HEK293 (cell line): ENCODE data around the gene HSH2D.

ENCODE experiments used
- CTCF ChIA-PET: fragments of 350-600 bp; formaldehyde crosslinking; extraction: SDS; loops from one replicate; lab custom pipeline; 2021; ENCODE audit warnings: antibody characterized with exemption; lab: Yijun Ruan, JAX
- POLR2A ChIA-PET: fragments of 300-600 bp; formaldehyde crosslinking; extraction: SDS; loops from one replicate; lab custom pipeline; 2020; ENCODE audit warnings: antibody characterized with exemption, inconsistent platforms; lab: Yijun Ruan, JAX
- H3K27ac ChIP-seq: fragments of 200-500 bp; sonication (Bioruptor generic); 2 replicates; pipeline ENCODE4 v1.5.1; 2014; ENCODE audit warnings: low read depth, low read length, control low read depth, inconsistent platforms; ENCODE audit errors: extremely low read depth
- H3K36me3 ChIP-seq, 2 experiments: fragments of 200-500 bp in 1 of 2; sonication (Bioruptor generic) in 1 of 2; 1 replicate in 1 of 2; 2 replicates in 1 of 2; pipeline ENCODE4 v1.5.1; 2014 to 2017; ENCODE audit warnings: inconsistent platforms in 2 of 2, low read length in 2 of 2; ENCODE audit not compliant: control insufficient read depth in 2 of 2, insufficient read depth in 1 of 2
- H3K4me1 ChIP-seq: fragments of 200-500 bp; sonication (Bioruptor generic); 2 replicates; pipeline ENCODE4 v1.5.1; 2014; ENCODE audit warnings: mild to moderate bottlenecking, low read length, inconsistent platforms; ENCODE audit not compliant: control insufficient read depth, insufficient read depth
- H3K4me3 ChIP-seq: 2 replicates; pipeline ENCODE4 v1.5.1; 2011; ENCODE audit warnings: low read depth, mild to moderate bottlenecking, control low read depth, low read length, moderate library complexity
- H3K9me3 ChIP-seq: fragments of 200-500 bp; sonication (Bioruptor generic); 2 replicates; pipeline ENCODE4 v1.5.1; 2014; ENCODE audit warnings: low read depth, low read length, inconsistent platforms; ENCODE audit not compliant: control insufficient read depth, insufficient read depth
- EGR2 ChIP-seq: fragments of 450-650 bp; formaldehyde crosslinking; IDR thresholded peaks from 2 replicates; pipeline ENCODE4 v1.5.1; 2016; ENCODE audit warnings: low read depth, missing biosample characterization, missing genetic modification characterization
- HOXA7 ChIP-seq: sonication (generic); formaldehyde crosslinking; IDR thresholded peaks from 2 replicates; pipeline ENCODE4 v1.8.1; 2022; ENCODE audit warnings: missing genetic modification reagents, borderline replicate concordance
- INSM2 ChIP-seq: fragments of 450-650 bp; formaldehyde crosslinking; IDR thresholded peaks from 2 replicates; pipeline ENCODE4 v1.5.1; 2016; ENCODE audit warnings: missing biosample characterization, missing genetic modification characterization
- MEIS1 ChIP-seq: sonication (generic); formaldehyde crosslinking; IDR thresholded peaks from 2 replicates; pipeline ENCODE4 v1.8.1; 2022; ENCODE audit warnings: missing genetic modification reagents, mild to moderate bottlenecking, borderline replicate concordance
- OVOL3 ChIP-seq: fragments of 450-650 bp; formaldehyde crosslinking; IDR thresholded peaks from 2 replicates; pipeline ENCODE4 v1.5.1; 2016; ENCODE audit warnings: missing biosample characterization, missing genetic modification characterization
- SETDB1 ChIP-seq: IDR thresholded peaks from one replicate; pipeline ENCODE4 v1.6.1; 2017; ENCODE audit warnings: mild to moderate bottlenecking, low read length, moderate library complexity, mixed read lengths; ENCODE audit not compliant: insufficient read length
- TRIM28 ChIP-seq: IDR thresholded peaks from 2 replicates; pipeline ENCODE4 v1.6.1; 2011; ENCODE audit warnings: low read length, control low read depth, borderline replicate concordance
- ZBTB1 ChIP-seq: fragments of 450-650 bp; formaldehyde crosslinking; IDR thresholded peaks from 2 replicates; pipeline ENCODE4 v1.5.1; 2016; ENCODE audit warnings: missing biosample characterization, missing genetic modification characterization
- ZBTB7A ChIP-seq: fragments of 450-650 bp; formaldehyde crosslinking; IDR thresholded peaks from 2 replicates; pipeline ENCODE4 v1.5.1; 2016; ENCODE audit warnings: low read depth, missing biosample characterization, missing genetic modification characterization
- ZIC2 ChIP-seq: fragments of 450-650 bp; formaldehyde crosslinking; IDR thresholded peaks from 2 replicates; pipeline ENCODE4 v1.5.1; 2016; ENCODE audit warnings: missing biosample characterization, missing genetic modification characterization
- ZNF174 ChIP-seq: fragments of 450-650 bp; formaldehyde crosslinking; IDR thresholded peaks from 2 replicates; pipeline ENCODE4 v1.5.0; 2017; ENCODE audit warnings: missing biosample characterization, mild to moderate bottlenecking, missing genetic modification characterization
- ZNF19 ChIP-seq: fragments of 450-650 bp; formaldehyde crosslinking; IDR thresholded peaks from 2 replicates; pipeline ENCODE4; 2016; ENCODE audit warnings: missing biosample characterization, missing genetic modification characterization, low read depth
- ZNF223 ChIP-seq: fragments of 450-650 bp; formaldehyde crosslinking; IDR thresholded peaks from 2 replicates; pipeline ENCODE4 v1.5.1; 2016; ENCODE audit warnings: missing biosample characterization, missing genetic modification characterization
- ZNF239 ChIP-seq: fragments of 450-650 bp; formaldehyde crosslinking; IDR thresholded peaks from 2 replicates; pipeline ENCODE4 v1.5.1; 2016; ENCODE audit warnings: missing biosample characterization, missing genetic modification characterization
- ZNF423 ChIP-seq: fragments of 450-650 bp; formaldehyde crosslinking; IDR thresholded peaks from 2 replicates; pipeline ENCODE4 v1.5.1; 2016; ENCODE audit warnings: missing biosample characterization, missing genetic modification characterization
- ZNF426 ChIP-seq: fragments of 450-650 bp; formaldehyde crosslinking; IDR thresholded peaks from 2 replicates; pipeline ENCODE4 v1.5.1; 2017; ENCODE audit warnings: missing biosample characterization, missing genetic modification characterization, mild to moderate bottlenecking, inconsistent platforms, moderate library complexity
- ZNF488 ChIP-seq: fragments of 450-650 bp; formaldehyde crosslinking; IDR thresholded peaks from 2 replicates; pipeline ENCODE4 v1.5.1; 2016; ENCODE audit warnings: missing biosample characterization, missing genetic modification characterization
- ZNF514 ChIP-seq: fragments of 450-650 bp; formaldehyde crosslinking; IDR thresholded peaks from 2 replicates; pipeline ENCODE4 v1.5.1; 2016; ENCODE audit warnings: missing biosample characterization, missing genetic modification characterization
- ZNF549 ChIP-seq: fragments of 450-650 bp; IDR thresholded peaks from 2 replicates; pipeline ENCODE4 v1.5.1; 2018; ENCODE audit warnings: missing biosample characterization, missing genetic modification characterization, mild to moderate bottlenecking, inconsistent platforms, moderate library complexity
- ZNF645 ChIP-seq: fragments of 450-650 bp; formaldehyde crosslinking; IDR thresholded peaks from 2 replicates; pipeline ENCODE4; 2016; ENCODE audit warnings: missing biosample characterization, missing genetic modification characterization
- ZNF660 ChIP-seq: fragments of 450-650 bp; IDR thresholded peaks from 2 replicates; pipeline ENCODE4 v1.5.1; 2018; ENCODE audit warnings: missing biosample characterization, mild to moderate bottlenecking, missing genetic modification characterization
- ZNF747 ChIP-seq: fragments of 450-650 bp; formaldehyde crosslinking; IDR thresholded peaks from 2 replicates; pipeline ENCODE4 v1.5.1; 2016; ENCODE audit warnings: missing biosample characterization, missing genetic modification characterization
- ZNF791 ChIP-seq: fragments of 450-650 bp; formaldehyde crosslinking; IDR thresholded peaks from 2 replicates; pipeline ENCODE4 v1.5.1; 2016; ENCODE audit warnings: missing biosample characterization, missing genetic modification characterization
- ZNF843 ChIP-seq: fragments of 450-650 bp; formaldehyde crosslinking; IDR thresholded peaks from 2 replicates; pipeline ENCODE4 v1.5.1; 2016; ENCODE audit warnings: missing biosample characterization, missing genetic modification characterization

Gene HSH2D

GRCh38 chr19:16203256-16204004 is 59.9 kb downstream of the HSH2D start:
- CTCF ChIA-PET = no interaction called here
- peaks cover 5% of the 10 kb centered on the region; the same call in 1 of the 2 replicates for H3K4me1 ChIP-seq
- H3K9me3 ChIP-seq = no peaks in the 10 kb centered on the region
- no peak for TF ChIP-seq ZNF747 (tag by site-specific recombination)
- TF ChIP-seq ZIC2 (tag by site-specific recombination) = peak; percentile 66
- no peak for TF ChIP-seq ZNF549 (tag by site-specific recombination)
- no peak for TF ChIP-seq ZNF19 (tag by site-specific recombination)
- TF ChIP-seq SETDB1 = no peak
- TF ChIP-seq ZNF514 = no peak
- peak; percentile 47; the same call in 1 of the 2 replicates for TF ChIP-seq EGR2 (tag by site-specific recombination)
- H3K36me3 ChIP-seq = peaks cover 0 to 82% of the 10 kb centered on the region in 2 experiments; a peak in 2 of 3 replicates
- no peak overlapping the region for H3K27ac ChIP-seq
- POLR2A ChIA-PET = no interaction called here
- H3K4me3 ChIP-seq = no peak overlapping the region

- Histone ChIP-seq H3K27ac (no peak overlapping the region), H3K4me3 (no peak overlapping the region), H3K36me3 (peaks cover 0 to 87% of the 10 kb centered on the region in 2 experiments; a peak in 2 of 3 replicates), H3K9me3 (no peaks in the 10 kb centered on the region), H3K4me1 (peaks cover 5% of the 10 kb centered on the region; the same call in 1 of the 2 replicates)
- TF ChIP-seq ZNF645 (tag by site-specific recombination) = no peak
- no peak for TF ChIP-seq HOXA7
- TF ChIP-seq ZNF488 = no peak
- TF ChIP-seq MEIS1 (CRISPR knock-in tag) = no peak
- no peak for TF ChIP-seq ZNF174
- TF ChIP-seq ZNF660 = no peak
- no peak for TF ChIP-seq TRIM28
- POLR2A ChIA-PET = no interaction called here
- CTCF ChIA-PET = no interaction called here
Observed at GRCh38 chr19:16204005-16204294, 60.5 kb downstream of the HSH2D start.

- no peak for TF ChIP-seq ZNF239 (tag by site-specific recombination)
- Histone ChIP-seq H3K27ac (no peak overlapping the region), H3K4me1 (no peaks in the 10 kb centered on the region), H3K9me3 (no peaks in the 10 kb centered on the region), H3K36me3 (peaks cover 13 to 92% of the 10 kb centered on the region in 2 experiments), H3K4me3 (no peak overlapping the region)
- CTCF ChIA-PET = no interaction called here
- POLR2A ChIA-PET = no interaction called here
Observed at GRCh38 chr19:16205205-16206045, 61.9 kb downstream of the HSH2D start.

GRCh38 chr19:16206046-16206605 is 62.6 kb downstream of the HSH2D start:
- ChIA-PET POLR2A (no interaction called here), CTCF (no interaction called here)
- Histone ChIP-seq H3K27ac (no peak overlapping the region), H3K36me3 (peaks cover 20 to 92% of the 10 kb centered on the region in 2 experiments), H3K4me3 (no peak overlapping the region), H3K4me1 (no peaks in the 10 kb centered on the region), H3K9me3 (no peaks in the 10 kb centered on the region)
- TF ChIP-seq OVOL3 (tag by site-specific recombination) (no peak), ZBTB1 (no peak), ZBTB7A (tag by site-specific recombination) (no peak), ZNF426 (tag by site-specific recombination) (no peak), ZNF223 (tag by site-specific recombination) (no peak), ZNF791 (tag by site-specific recombination) (no peak), INSM2 (no peak), ZNF423 (tag by site-specific recombination) (no peak), ZNF843 (tag by site-specific recombination) (no peak), EGR2 (tag by site-specific recombination) (no peak)
